GM03348 (cell line): Measurements from ENCODE around the gene LRRC41.
"Not testable (repeated sequence)": the region's sequence is repeated elsewhere in the genome, so short reads cannot be mapped to it uniquely, and the experiment has no call there.

Experiments
- DNase-seq: peaks from one replicate; pipeline ENCODE4 v3.0.0; 2012; ENCODE audit warnings: low spot score

LRRC41 gene

DNA sequence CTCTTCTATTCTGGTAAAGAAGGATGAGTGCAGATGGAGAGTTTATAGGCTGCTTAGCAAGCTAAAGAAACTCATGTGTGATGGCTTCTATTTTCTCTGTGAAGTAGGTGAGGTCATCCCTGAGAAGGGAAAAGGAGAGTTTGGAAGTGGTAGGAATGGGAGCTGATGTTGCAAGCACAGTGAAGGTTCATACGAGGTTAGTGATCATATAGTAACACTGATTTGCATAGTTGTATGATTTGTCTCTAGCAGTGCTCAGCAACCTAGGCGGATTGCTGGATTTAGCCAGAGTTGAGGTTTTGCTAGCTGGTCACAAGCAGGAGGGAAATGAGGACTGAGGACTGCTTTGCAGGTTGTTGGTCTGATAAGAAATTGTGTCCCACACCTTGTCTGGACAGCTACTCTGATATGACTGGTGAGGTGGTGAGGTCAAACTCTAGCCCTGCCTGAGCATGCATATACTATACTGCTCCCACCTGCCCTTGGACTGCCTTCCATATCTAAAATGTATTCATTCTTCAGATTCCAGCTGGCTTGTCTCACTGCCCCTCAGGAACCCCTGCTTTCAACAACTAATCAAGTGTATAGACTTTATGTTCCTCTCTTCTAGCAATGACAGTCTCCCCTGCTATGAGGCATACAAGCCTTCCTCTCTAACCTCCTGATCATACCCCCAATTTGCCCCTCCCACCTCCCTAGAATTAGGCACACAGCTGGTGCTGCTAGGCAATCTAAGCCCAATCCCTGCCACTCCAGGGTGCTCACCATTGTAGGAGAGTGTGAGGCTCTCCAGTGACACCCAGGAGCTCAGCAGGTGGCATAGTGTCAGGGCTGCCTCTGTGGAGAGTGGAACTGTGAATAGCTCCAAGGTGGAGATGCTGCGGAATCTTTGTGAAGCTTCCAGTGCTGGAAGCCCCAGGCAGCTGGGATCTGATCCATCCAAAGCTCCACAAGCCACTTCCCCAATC, 18.5 kb downstream of the LRRC41 start:
- DNase-seq: no peak

DNA sequence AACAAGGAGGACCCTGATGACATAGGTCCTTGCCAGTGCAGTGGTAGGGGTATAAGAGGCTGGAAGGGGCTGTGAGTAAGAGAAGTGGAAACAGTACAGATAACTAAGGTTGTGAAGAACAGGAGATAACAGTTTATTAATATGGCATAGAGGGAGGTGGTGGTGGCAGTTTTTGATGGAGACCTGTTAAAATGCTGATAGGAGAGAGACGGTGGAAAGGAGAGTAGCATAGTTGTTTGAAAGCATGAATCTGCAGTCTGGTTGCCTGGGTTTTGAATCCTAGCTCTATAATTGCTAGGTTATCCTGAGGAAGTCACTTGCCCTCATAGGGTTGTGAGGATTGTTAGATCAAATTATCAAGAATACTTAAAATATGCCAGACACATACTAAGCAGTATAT, 19.4 kb downstream of the LRRC41 start:
- DNase-seq: no peak

DNA sequence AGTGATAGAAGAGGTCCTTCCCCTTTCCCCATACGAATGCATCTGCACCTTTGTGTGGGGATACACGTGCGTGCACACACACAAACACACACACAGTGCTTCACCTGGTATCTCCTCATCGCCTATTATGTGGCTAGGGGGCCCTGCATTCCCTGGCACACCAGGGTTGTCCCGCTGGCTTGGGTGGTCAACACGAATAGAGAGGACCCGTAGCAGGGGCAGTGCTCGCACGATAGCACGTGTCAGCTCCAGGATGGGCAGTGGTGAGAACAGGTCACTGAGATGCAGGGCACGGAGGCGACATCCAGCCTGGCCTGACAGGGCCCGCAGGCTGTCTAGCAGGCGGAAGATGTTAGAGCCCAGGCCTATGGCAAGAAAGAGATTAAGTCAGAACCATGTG, 22.4 kb downstream of the LRRC41 start:
- DNase-seq: no peak

DNA sequence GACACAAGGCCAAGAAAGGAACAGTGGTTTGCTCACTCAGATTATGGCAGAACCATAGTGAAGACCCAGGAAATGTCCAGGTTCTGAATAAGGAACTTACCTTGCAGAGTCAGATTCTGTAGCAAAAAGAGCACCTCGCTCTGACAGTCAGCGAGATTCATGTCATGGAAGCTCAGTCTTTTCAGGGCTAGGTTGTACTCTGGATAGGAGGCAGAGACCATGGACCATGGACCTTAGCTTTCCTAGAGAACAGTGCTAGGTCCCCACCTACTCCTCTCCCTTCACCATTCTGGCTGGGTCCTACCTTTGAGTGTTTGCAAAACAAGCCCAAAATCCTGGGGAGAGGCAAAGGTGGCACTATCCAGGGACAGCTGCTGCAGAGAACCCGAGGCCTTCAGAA, 23.3 kb downstream of the LRRC41 start:
- DNase-seq: no peak

DNA sequence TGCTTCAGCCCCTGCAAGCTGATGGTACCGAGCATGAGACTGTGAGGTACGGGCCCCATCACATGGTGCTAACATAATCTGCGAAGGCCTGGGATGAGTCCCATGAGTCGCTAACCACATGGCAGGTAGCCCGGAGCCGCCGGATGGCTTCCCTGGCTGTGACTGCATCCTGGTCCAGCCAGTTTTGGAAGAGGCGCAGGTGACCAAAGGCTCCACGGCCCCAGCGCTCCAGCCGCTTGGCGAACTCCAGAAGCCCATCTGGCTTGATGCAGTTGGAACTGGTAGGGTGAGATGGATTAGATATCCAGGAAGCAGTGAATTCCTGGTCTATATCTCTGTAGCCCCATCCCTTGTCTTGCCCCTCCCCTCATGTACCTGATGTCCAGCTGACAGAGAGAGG, 24.6 kb downstream of the LRRC41 start:
- no peak for DNase-seq

- no peak for DNase-seq
Observed at GRCh38 chr1:46277658-46278373, 25.6 kb downstream of the LRRC41 start.

- no peak for DNase-seq
Observed at GRCh38 chr1:46275030-46275337, 28.4 kb downstream of the LRRC41 start.

GRCh38 chr1:46274225-46275029, 29.0 kb downstream of the LRRC41 start:
- DNase-seq: no peak

DNA sequence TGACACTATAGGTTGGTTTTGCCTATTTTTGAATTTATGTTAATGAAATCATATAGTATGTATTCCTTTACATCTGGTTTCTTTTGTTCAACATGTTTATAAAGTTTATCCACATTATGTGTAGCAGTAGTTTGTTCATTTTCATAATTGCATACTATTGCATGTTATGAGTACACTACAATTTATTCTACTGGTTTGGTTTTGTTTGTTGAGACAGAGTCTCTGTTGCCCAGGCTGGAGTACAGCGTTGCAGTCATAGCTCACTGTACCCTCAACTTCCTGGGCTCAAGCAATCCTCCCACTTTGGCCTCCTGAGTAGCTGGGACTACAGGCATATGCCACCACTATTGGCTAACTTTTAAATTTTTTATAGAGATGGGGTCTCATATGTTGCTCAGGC, 34.8 kb downstream of the LRRC41 start:
- DNase-seq: no peak

- DNase-seq: no peak
Observed at GRCh38 chr1:46263146-46263545, 40.3 kb downstream of the LRRC41 start.

DNA sequence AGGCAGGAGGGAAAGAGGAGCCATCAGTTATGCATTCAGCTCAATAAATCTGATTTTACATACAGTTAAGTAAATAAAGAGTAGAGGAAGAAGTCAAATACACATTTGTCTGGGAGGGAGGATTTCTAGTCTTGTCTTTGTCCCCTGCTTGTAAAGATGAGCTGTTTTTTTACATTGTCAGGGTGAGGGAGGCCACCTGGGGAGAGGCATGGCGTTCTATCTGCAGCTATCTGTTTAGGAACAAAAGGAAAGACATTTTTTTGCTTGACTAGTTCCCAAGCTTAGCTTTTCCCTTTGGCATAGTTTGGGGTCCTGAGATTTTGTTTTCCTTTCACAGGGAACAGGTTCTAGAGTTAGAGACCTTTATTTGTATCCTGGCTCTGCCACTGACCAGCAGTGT, 40.9 kb downstream of the LRRC41 start:
- DNase-seq: no peak

- no peak for DNase-seq
Observed at GRCh38 chr1:46256523-46256922, 46.9 kb downstream of the LRRC41 start.

- no peak for DNase-seq
Observed at GRCh38 chr1:46254668-46255067, 48.7 kb downstream of the LRRC41 start.

DNA sequence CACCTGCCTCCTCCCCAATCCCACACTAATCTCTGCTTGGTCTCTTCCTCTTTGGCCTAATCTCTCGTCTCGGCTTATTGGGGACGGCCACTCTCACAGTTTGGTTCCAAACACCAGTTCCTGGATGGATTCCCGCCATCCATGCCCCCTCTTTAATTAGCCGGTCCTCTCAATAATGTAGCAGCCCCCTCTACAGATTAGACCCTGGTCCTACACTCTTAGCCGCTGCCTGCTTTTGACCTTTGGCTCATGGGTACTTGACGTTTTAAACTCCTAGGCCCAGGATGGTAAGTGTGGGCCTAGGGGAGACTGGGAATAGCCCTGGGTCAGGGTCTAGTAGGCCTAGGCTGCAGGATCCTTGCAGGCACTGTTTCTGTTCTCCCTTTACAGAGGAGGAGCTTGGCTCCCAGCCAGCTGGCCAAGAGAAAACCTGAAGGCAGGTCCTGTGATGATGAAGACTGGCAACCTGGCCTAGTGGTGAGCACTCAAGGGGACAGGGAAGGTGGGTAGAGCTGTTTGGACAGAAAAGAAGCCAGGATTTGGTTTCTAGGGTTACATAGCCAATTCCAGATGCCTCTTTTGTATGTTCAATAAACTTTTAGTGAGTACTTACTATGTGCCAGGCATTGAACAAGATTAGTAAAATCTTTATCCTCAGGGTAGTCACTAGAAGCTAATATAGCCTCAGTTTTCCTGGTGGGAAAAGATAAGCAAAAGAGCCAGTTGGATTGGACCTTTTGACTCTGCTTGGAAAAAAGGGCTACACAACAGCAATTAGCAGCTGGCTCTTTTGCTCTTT, 55.1 kb downstream of the LRRC41 start:
- DNase-seq: no peak

- DNase-seq: peak; percentile 99
Observed at GRCh38 chr1:46247436-46248121, 55.8 kb downstream of the LRRC41 start, which contains the start of gene RAD54L. Gene RAD54L, plus strand, starts transcription at chr1:46247763. Its CDS starts 643 bp downstream, at chr1:46248406.

DNA sequence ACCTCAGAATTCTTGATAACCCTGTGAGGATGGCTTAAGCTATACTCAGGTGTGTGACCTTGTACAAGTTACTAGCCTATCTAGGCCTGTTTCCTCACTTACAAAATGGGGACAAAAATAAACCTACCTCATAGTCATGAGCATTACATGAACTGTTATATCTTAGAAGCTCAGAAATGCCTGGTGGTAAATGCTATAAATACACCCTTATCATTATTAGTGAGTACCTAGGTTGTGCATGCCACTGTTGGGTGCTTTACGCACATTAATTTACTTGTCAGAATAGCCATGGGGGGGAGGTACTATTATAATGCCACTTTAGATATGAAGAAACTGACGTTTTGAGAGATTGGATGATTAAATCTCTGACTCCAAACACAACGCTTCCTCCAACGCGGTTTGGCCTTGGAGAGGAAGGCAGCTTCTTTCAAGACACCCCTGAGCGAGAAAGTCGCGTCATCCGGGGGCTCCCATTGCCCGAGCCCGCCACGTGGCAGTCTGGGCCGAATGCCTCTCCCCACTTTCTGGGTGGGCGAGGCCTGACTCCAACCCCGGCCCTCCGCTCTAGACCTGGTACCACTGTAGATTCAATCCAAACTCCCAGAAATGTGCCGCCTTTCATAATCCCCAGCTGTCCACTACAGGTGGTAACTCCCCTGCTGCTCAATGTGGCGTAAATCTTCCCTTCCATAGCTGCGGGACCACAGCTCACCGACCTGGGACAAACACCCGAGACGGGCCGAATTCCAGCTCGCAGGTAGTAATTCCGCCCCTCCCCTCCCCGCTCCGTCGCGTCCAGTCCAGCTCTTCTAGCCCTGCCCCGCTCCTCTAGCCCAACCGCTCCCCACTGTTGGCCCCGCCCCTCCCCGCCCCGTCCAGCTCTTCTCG, 56.6 kb downstream of the LRRC41 start:
- DNase-seq: peak; percentile 67

DNA sequence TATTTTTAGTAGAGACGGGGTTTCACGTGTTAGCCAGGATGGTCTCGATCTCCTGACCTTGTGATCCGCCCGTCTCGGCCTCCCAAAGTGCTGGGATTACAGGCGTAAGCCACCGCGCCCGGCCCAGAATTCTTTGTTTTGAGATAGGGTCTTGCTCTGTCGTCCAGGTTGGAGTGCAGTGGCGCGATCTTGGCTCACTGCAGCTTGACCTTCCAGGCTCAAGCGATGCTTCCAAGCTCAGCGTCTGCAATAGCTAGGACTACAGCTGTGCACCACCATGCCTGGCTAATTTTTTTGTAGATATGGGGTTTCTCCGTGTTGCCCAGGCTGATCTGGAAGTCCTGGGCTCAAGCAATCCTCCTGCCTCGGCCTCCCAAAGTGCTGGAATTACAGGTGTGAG, 57.3 kb downstream of the LRRC41 start:
- DNase-seq: not testable (repeated sequence)

DNA sequence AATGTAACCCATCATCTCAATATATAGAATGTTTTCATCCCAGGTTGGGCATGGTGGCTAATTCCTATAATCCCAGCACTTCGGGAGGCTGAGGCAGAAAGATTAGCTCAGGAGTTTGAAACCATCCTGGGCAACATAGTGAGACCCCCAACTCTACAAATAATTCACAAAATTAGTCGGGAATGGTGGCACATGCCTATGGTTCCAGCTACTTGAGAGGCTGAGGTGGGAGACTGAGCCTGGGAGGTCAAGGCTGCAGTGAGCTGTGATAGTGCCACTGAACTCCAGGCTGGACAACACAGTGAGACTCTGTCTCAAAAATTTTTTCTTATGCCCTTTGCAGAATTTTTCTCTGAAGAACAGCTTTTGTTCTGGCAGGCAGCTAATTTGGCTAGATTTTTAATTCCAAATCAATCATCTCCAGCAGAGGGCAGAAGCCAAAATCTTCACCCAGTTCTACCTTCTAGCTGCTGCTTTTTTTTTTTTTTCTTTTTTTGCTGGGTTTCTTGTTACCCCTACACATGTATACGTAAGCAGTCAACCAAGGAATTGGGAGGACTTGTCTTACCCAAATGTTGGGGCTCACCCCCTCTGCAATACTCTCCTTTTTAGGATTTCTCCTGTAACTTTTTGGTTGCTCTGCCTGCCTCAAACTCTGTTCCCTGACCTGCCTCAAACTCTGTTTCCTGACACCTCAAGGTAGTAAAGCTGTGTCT, 58.6 kb downstream of the LRRC41 start:
- DNase-seq: peak; percentile 66

DNA sequence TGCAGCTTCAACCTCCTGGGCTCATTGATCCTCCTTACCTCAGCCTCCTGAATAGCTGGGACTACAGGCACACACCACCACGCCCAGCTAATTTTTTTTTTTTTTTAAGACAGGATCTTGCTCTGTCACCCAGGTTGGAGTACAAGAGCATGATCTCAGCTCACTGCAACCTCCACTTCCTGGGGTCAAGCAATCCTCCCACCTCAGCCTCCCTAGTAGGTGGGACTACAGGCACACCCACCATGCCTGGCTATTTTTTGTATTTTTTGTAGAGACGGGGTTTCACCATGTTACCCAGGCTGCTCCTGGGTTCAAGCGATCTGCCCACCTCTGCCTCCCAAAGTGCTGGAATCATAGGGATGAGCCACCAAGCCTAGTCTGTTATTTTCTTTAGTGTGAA, 59.6 kb downstream of the LRRC41 start:
- DNase-seq: not testable (repeated sequence)
